ENCODE results near the gene TMEM106C.

The TMEM106C gene

DNA sequence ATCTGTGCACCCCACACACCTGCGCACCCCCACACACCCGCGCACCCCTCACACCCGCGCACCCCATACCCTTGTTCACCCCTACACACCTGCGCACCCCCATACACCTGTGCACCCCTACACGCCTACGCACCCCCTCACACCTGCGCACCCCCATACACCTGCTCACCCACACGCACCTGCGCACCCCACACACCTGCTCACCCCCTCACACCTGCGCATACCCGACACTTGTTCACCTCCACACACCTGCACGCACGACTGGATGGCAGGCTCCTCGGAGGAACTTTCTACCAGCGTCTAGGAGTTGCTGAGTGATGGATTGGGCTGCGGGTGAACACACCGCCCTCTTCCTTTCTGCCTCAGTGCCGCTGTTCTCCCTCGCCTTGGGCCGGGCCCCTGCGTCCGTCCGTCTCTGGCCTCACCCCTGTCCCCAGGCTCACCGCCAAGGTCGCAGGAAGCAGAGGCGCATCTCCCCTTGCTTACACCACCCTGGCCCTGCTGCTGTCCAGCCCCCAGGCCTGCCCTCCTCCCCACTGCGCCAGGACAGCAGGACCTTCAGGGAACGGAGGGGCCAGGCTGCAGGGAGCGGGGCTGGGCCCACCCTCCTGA is 20.7 kb upstream of the TMEM106C start:
- TF ChIP-seq, protein P1, sequence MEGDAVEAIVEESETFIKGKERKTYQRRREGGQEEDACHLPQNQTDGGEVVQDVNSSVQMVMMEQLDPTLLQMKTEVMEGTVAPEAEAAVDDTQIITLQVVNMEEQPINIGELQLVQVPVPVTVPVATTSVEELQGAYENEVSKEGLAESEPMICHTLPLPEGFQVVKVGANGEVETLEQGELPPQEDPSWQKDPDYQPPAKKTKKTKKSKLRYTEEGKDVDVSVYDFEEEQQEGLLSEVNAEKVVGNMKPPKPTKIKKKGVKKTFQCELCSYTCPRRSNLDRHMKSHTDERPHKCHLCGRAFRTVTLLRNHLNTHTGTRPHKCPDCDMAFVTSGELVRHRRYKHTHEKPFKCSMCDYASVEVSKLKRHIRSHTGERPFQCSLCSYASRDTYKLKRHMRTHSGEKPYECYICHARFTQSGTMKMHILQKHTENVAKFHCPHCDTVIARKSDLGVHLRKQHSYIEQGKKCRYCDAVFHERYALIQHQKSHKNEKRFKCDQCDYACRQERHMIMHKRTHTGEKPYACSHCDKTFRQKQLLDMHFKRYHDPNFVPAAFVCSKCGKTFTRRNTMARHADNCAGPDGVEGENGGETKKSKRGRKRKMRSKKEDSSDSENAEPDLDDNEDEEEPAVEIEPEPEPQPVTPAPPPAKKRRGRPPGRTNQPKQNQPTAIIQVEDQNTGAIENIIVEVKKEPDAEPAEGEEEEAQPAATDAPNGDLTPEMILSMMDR (IDR thresholded peaks at IDR 0.05; ENCODE audit: insufficient read depth, missing control alignments) = no peak
- FAIRE-seq (no peak), DNase-seq (ENCODE audit: insufficient read length, low spot score) (no peak)

DNA sequence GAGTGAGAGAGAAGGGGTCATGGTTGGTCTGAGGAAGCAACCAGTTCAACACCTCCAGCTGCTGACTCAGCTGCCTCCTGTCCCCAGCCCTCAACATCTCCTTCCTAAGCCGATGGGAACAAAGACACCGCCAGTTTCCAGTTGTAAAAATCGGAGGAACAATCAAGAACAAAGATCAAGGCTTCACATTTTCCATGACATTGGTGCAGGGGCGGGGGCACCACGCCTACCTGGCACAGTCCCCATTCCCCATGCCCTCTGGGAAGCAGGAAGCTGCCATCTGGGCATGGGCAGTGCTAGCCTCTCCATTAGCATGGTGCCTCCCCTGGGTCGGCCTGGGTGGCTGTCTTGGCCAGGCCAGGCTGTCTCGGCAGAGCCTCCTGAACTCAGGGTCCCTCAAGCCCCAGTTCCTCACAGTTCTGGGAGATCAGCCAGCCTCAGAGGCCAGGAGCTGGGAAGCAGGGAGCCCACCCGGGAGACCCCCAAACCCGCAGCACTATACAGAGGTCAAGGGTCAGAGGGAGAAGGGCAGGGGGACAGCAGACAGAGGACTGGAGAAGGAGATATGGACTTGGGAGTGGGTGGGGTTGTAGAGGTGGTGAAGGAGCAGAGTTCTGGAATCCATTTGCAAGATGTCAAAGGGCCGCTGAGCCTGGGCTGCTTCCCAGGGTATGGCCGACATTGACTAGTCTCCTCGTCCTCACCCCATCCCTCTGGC is 19.6 kb upstream of the TMEM106C start:
- no peak for FAIRE-seq
- TF ChIP-seq, protein P1 (IDR thresholded peaks at IDR 0.05; ENCODE audit: insufficient read depth, missing control alignments) = no peak
- no peak for DNase-seq (ENCODE audit: insufficient read length, low spot score)

DNA sequence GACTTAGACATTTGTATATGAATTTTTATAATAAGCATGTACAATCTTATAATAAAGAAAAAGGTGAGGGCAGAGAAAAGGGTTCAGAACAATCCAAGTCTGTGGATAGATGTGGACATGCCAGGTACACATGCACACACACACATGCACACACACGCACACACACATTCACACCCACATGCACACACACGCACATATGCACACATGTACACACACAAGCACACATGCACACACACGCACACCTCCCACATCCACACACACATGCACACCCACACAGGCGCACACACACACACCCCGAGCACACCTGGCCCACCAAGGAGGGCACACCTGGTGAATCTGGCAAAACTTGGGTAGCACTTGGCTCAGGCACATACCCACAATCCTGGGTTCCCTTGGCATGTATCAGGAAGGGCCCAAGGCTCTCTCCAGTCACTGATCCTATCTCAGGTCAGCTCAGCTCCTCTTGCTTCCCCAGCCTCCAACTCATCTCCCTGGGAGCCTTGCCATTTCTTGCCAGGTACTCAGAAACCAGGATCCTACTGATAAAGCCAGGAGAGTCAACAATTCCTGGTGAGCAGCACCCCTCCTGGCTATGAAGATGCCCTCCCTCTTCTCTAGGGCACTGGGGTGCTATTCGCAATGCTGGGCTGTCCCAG is 18.6 kb upstream of the TMEM106C start:
- TF ChIP-seq, protein P1 (IDR thresholded peaks at IDR 0.05; ENCODE audit: insufficient read depth, missing control alignments) = no peak
- FAIRE-seq (no peak), DNase-seq (ENCODE audit: insufficient read length, low spot score) (no peak)

DNA sequence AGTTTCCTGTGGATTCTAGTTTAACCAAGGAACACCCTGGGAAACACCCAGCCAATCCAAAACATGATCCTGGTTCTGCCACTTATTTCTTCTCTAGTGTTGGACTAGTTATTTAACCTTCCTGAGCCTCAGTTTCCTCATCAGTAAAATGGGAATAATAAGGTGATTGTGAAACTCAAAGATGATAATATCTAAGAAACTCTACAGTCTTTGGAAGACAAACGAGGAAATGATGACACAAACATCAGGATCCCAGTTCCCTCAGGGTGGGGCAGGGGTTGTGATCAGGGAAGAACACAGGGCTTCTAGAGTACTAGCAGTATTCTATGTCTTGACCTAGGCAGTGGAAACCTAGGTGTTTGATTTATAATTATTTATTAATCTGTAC is 18.1 kb upstream of the TMEM106C start:
- no peak for FAIRE-seq

DNA sequence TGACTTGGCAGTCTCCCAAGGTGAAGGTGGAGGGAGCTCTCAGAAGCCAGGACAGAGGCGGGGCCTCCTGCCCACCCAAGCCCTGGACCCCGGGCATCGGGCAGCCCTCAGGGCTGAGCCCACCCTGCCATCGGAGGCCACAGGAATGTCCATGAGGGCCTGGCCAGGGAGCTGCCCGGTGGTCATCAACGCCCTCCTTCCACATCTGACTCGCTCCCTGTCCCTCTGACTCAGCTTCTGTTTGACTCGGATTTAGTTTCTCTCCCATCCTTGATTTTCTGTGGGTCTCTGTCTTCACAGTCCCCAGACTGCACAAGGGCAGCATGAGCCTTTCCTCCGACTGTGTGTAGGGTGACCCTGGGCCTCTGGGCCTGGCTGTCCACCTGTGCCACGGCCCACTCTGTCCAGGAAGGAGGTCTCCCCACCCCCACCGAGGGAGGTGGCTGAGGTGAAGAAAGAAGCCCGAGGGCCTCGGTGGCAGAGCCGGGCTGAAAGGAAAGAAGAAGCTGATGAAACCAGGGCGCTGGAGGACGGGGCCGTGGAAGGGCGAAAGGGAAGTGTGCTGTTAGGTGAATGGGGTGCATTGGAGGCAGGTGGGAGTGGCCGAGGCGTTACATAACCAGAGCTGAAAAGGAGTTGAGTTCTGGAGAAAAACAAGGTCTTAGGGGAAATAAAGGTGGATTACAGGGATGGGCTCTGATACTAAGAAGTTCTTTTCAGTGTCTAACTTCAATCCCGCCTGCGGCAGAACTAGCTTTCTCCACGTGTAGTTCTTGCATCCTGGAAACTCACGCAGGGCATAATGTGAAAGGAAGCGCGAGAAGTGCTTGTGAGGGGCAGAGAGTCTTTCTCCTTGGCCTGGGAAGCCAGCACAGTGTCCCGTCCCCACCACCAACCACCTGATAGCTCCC is 16.7 kb upstream of the TMEM106C start:
- DNase-seq (ENCODE audit: insufficient read length, low spot score) (no peak), FAIRE-seq (no peak)

More for the DNA sequence above, 18.1 kb upstream of the TMEM106C start:
- TF ChIP-seq, protein P1 (IDR thresholded peaks at IDR 0.05; ENCODE audit: insufficient read depth, missing control alignments) = no peak
- no peak for DNase-seq (ENCODE audit: insufficient read length, low spot score)

DNA sequence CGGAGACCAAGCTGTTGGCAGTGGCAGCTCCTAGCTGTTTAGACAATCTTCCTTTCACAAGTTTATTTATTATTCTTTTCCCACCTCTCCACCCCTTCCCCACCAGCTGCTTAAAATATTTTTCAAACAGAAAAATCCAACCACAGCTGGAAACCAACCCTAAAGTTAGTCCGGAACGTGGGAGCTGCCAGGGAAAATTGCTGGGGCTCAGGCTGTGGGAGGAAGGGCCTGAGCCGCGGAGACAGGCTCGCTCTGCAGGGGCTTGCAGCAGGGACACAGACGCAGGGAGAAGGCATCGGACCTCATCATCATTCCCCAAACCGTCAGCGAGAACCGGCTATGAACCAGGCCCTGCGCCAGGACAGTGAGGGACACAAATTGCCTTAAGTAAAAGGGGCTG is 16.1 kb upstream of the TMEM106C start:
- no peak for FAIRE-seq
- TF ChIP-seq, protein P1 (IDR thresholded peaks at IDR 0.05; ENCODE audit: insufficient read depth, missing control alignments) = no peak

More for the DNA sequence above, 16.7 kb upstream of the TMEM106C start:
- TF ChIP-seq, protein P1 (IDR thresholded peaks at IDR 0.05; ENCODE audit: insufficient read depth, missing control alignments) = no peak

More for the DNA sequence above, 16.1 kb upstream of the TMEM106C start:
- DNase-seq (ENCODE audit: insufficient read length, low spot score) = no peak
